NCI-H187 (cell line): Measurements from ENCODE around the gene IRX1.

Experiments used
- DNase-seq, 2 experiments: peaks; one replicate each; lab custom pipeline; 2025; lab: John Stamatoyannopoulos, UW

IRX1 gene

DNA sequence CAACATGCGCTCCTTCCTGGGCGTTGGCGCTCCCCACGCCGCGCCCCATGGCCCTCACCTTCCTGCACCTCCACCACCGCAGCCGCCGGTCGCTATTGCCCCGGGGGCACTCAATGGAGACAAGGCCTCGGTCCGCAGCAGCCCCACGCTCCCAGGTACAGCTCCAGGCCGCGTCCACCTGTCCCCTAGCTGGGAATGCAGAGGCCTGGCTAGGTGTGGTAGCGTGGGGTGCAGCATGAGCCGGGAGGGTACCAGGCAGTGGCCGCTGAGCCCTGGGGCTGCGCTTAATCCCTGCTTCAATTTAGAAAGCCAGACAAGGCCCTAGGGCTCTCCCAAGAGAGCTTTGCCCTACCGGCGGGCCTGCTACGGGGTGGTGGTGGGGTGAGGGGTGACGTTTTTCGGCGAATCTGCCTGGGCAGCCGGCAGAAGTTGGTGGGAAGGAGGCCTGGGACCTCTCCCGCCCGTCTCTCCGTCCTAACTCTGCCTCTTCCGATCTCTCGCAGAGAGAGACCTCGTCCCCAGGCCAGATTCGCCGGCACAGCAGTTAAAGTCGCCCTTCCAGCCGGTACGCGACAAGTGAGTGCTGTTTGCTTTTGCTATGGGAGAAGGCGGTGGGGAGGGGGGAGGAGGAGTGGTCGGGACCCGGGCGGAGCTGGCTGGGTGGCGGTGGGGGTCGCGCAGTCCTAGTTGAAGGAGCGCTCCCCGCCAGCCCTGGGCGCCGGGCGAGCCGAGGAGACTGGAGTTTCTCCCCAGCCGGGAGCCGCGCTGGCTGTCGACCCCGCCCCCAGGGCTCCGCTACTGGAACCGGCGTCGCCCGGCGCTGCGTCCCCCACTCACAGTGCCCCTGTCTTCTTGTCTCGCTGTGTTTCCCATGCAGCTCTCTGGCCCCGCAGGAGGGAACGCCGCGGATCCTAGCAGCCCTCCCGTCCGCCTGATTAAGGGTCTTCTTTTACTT lies 4.8 kb downstream of the IRX1 start:
- no peak for DNase-seq

DNA sequence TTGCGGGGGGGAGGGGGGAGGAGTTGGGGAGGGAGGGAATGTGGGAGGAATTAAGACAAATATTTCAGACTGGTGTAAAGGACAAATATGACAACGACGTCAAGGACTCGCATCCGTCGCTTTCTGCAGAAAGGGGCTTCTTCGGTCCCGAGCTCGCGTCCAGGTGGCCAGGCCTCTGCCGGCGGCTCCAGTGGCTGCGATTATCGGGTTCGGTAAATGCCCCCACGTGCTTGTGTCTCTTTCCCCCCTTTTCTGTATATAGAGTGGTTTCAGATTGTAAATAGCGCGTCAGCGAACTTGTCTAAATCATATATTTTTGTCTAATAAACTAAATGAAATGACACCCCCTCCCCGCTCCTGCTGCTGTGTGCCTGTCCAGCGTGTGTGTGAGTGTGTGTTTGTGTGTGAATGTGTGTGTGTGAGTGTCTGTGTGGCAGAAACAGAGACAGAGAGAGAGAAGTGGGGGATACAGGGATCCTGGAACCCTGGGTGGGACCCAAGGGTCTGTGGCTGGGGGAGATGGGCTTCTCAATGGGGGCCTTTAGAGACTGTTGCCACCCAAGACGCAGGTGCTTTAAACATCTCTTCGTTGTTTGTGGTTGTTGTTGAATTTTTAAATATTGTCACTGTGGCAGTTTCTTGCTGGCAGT lies 5.6 kb downstream of the IRX1 start:
- no peak for DNase-seq

DNA sequence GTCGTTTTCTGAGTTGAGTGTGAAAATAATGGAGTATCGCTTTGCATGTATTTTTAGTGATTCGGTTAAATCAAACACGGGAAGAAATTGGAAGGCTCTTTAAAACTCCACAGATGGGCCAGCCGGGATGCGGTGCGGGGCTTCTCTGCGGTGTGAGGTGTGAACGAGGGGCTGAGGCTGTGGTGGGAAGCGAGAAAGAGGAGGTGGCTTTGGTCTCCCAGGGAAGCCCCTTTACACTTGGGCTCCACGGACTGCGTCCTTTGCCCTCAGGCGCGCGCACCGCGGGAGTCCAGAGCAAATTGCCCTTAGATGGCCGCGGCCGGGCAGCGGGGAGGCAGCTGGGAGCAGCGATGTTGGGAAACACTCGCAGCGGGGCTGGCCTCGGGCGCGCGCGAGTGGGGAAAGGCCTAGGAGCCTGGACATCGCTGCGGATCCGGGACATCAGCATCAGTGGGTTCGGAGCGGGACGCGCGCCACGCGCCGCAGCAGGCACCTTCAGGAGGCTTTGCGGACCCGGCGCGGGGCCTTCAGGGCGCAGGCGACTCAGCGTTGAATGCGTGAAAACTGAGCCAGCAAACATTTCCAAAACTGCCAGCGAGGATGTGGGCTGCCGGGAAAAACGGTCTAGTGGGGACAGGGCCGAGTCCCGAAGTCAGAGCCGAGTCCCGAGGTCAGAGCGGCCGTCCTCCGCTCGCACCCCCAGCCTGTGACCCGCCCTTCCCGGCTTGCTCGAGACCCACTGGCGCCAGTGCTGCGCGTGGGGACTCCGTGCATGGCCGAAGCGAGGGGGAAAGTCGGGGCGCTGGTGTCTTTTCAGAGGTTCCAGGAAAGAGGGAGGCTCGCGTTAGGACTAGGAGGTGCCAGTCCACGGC lies 6.5 kb downstream of the IRX1 start:
- DNase-seq, result no peak

DNA sequence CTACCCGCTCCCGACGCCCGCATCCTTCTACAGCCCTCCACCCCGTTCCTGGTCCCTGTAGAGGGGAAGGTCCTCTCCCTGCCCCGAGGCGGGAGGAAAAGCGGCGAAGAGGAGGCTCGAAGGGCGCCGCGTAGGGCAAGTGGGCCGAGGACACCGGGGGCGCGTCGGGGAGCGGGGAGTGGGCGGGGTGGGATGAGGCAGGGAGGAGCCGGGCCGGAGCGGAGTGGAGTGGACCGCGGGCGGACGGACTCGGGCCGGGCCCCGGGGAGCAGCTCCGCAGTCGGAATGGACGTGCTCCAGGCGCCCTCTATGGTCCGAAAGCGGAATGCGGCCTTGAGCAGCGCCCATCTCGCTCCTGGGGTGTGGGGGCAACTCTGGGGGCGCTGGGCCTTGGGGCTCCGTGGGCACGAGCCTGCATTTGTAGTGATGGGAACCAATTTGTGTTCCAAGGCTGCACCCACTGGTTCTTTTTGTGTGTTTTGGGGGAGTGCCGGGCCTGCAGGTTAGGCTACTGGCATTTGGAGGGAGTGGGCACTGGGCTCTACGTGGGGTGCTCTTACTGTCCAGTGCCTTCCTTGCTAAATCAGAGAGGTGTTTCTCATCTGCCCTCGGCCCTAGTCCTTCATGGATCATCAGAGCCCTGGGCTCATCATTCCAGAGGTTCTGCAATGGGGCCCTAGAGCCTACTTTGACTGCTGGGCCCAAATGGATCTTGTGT lies 7.3 kb downstream of the IRX1 start:
- DNase-seq, result no peak

DNA sequence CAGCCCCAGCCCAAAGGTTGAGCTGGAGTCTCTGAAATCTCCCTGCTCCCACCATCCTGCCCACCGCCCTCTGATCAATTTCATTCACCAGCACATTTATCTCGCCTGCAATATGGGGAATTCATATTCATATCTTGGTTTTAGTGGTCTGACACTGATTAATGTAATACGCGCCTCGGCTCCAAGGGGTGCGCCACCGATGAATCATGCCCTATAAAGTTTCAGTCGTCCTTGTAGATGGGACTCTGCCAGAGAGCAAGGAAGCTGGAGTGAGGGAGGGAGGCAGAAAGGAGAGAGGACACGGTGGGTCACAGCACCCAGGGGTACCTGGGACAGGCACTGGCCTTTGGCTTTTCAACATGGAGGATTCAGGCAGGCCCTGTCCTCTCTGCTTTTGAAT lies 8.9 kb downstream of the IRX1 start:
- DNase-seq, result no peak

DNA sequence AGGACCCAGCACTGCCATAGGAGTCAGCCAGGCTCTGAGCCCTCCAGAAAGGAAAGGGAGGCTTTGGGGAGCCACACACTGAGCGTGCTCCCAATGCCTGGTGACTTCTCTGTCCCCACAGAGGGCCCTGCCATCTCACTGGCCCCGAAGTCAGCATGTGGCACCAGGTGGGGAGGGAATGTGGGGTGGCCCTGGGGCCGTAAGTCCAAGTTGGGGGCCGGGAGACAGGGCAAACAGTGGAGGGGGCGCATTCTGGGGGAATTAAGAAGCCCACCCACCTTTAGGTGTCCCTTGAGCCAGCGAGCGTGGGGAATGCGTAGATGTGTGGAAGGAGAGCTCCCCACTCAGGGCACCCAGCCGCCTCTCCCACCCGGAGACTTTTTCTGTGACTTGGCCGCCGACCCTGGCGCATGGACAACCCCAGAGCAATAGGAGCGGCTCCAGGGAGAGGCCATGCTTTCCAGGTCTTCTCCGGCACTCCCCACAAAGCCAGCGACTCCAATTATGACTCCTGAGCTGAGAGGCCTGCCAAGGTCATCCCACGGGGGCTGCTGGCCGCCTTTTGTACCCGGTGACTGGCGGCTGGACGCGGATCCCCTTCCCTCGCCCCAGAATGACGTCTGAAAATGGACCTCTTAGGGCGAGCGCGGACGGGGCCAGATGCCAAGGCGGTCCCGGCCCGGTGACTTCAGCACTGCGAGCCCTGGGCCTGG lies 9.8 kb downstream of the IRX1 start:
- no peak for DNase-seq

DNA sequence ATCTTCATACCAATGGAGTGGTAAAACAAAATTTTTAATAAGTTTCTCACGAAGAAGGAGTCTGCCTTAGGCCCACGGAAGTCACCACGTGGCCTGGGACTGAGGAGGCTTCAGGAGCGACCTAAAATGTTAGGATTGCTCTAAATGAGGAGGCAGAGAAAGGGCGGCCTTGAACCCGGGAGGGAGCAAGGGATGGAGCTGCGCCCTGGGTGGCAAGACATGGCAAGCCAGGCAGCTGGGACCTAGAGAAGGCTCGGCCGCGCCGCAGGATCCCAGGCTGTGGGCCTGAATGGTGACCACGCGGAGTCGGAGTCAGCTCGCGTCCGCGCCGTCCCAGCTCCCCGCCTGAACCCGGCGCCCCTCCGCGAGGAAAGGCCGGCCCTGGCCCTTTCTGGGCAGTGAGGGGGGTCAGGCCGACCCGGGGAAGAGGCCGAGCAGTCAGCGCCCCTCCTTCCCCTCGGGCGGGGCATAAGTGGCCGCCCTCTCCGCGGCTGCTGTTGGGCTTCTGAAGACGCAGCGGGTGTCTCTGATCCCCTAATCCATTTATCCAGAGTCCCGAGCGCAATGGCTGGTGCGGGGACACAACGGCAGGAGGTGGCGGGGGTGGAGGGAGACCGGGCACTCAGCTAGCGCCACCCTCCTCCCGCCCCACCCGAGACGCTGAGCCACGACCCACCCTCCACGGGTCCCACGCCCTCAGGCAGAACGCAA lies 10.6 kb downstream of the IRX1 start:
- no peak for DNase-seq

DNA sequence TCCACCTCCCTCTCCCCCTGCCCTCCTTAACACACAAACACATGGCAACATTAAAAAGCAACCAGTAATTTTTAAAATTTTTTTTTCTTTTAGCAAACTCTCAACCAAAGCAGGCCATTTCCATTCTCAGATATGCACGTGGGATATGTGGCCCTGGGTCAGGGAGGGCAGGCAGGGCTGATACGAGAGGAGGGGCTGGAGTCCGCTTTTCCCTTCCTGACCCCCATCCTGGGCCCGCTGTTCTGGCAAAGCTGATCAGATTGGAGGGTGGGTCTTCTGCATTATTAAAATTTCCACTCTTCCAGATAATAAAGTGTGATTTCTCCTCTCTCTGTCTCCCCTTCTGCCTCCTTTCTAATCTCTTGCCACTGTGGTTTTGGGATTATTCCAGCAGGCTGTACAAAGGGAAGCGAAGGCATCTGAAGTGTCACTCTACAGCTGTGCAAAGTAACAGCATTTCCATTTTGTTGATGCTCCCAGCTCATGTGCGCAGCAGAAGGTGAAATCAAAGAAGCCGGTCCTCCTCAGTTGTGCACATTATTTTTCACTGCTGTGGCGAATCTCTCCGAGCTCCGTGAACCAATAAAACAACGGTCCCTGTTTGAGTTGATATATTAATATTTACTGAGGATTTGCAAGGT lies 12.0 kb downstream of the IRX1 start:
- DNase-seq, result no peak

DNA sequence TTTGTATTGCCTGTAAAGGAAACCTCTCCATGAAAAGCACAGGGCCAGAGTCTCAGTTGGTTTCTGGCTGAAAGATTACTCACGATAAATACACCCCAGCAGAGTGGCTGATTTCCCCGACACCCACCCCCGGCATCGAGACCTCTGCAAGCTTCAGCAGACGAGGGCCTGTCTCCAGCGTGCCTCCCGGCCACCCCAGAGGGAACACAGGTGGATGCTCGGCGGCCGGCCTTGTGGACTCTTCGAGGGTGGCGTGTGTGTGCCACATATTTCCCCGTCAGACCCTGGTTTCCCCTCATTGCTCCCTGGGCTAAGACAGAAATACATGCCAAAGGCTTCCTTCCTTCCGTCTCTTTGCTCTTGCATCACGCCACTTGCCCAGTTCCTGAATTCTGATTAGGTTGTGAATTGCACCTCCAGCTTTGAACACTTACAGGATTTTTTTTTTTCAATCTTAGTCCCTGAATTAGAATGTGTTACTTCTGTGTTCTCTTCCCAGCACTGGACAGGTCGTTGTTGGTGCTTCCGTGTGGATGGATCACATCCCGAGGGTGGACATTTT lies 13.6 kb downstream of the IRX1 start:
- DNase-seq, result no peak

DNA sequence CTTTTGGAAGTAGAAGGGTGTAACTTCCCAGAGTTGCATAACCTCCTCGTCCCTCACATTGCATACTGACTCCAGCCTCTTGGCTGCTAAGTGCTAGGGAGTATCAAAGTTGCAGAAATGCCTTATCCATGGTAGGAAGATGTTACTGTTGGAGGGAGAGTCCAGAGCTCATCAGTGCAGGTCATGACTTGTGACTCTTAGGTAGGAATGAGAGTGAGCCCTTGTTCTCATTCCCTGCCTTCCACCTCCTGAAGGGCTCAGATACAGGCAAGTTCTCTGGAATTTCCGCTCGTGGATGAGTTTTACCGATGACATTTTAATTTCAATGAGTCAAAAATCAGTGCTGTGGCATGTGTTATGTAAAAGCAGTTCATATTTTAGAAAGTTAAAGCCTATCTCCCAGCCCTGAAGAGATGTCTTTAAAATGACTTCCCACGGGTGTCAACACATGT lies 17.0 kb downstream of the IRX1 start:
- no peak for DNase-seq

DNA sequence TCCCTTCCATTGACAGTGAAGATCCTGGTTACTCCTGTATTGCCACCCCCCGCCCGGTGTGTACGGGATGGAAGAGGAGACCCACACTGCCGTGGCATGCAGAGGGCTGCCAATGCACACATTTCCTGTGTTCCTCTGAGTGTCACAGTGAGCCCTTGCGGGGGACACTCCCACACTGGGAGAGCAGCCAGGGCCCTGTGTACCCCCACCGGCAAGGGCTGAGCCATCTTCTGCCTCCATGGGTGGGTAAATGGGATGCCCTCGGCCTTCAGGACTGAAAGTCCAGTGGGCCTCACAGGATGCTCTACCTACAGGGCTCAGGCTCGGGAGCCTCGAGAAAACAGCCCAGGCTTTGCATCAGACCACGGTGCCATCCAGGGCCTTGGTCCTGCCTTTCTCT lies 18.1 kb downstream of the IRX1 start:
- DNase-seq, result no peak

DNA sequence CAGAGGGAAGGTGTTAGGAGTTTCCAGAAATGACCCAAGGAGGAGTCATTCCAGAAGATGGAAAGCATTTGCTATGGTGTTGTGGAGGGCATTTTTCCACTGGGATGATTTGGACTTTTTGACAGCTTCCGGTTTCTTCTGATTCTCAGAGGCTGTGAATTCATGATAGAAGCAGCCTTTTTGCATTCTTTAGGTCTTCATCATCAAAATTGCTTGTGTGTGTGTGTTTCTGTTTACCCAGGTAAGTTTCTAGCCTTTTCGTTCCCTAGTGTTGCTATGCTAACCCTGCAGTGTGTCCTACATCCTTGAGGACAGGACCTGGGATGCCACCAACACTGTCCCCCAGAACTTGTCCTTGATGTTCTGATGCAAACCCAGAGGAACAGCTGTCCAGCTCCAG lies 19.6 kb downstream of the IRX1 start:
- no peak for DNase-seq

DNA sequence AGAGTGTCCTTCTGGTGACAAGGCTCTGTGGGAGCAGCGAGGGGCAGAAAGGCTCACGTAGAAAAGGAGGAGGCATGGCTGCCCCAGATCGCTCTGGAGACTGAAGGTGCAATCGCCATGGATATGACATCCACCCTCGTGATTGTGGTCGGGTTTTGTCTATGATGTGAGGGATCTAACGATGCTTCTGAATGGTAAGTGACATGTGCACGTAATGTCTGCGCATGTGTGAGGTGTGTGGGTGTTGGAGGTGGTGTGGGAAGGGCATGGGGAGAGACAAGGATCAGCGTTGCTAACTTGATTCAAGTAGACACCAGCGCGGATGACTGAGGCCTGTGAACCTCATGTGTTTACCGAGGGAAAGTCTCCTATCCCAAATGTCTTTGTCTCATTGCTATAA lies 20.2 kb downstream of the IRX1 start:
- no peak for DNase-seq

DNA sequence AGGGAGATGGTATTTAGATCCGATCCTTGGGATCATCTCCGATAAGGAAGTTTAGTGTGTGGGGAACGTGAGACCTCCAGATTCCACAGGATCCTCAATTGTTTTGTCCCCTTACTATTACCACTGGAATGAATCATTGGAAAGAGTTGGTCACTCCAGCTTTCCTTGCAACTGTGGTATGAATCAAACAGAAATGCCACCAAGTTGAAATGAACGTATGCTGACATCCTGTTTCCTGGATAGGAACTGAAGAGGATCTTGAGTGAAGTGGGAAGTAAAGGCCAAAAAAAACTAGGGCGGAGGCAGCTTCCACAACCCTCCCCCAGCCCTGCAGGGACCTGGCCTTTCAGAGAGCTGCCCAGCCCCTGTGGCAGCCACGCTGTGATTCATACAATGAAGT lies 23.9 kb downstream of the IRX1 start:
- no peak for DNase-seq

DNA sequence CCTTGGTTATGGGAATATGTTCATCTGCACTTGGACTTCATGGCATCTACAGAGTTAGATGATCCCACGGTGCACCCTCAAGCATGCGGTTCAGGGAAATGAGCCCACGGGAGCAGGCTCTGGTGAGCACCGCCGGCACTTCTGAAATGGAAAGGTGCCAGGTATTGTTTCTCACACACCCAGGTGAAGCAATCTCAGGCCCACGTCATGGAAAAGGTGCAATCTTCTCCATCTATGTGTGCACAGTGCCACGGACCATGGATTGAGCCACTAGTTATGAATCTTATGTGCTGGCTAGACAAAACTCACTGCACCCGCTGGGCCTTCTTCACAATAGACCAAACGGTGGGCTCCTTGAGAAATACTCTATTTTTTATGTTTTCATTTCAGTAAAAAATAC lies 27.3 kb downstream of the IRX1 start:
- DNase-seq, result no peak

DNA sequence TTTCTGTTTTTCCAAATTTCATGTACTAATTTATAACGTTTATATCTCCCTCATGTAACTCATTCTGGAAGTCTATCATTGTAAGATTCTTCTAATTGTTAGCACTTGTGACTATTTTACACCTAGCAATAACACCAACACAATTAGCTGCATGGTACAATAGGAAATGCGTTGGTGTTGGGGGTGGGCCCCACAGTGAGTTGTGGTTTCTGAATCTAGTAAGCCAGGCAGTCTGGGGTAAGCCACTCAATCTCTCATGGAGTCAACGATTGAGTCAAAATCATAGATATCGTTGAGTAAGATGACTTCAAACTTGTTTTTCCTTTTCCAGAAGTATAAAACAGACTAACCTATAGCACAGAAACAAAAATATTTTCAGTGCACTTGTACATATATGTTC lies 30.0 kb downstream of the IRX1 start:
- DNase-seq, result no peak

DNA sequence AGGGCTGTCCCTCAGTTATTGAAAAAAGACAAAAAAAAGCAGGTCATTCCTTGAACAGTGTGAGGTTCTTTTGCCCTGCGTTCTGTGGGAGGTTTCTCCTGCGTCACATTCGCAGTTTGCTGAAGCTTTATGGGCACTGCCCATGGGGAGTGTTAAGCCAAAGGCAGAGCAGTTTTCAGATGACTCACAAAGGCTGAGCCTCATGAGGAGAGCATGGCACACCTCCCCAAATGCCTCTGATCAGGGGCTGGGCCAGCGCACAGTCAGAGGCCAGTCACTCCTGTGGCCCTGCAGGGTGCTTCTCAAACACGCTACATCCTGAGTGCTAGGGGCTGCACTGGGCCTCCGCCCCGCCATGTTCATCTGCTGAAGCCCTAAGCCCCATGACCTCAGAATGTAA lies 38.4 kb downstream of the IRX1 start:
- DNase-seq, result no peak

DNA sequence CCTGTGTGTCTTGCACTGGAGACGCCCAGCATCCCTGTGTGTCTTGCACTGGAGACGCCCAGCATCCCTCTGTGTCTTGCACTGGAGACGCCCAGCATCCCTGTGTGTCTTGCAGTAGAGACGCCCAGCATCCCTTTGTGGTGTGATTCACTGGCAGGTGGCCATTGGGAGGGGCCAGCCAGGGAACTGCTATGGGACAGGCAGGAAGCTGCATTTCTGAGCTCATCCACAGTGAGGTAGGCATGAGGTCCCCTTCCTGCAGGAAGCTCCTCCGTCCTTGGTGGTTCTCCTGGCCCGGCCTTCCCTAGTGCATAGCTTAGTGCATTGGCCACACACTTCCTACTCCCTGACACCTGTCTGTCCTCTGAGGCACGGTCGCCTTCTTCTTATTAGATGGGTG lies 43.5 kb downstream of the IRX1 start:
- no peak for DNase-seq

DNA sequence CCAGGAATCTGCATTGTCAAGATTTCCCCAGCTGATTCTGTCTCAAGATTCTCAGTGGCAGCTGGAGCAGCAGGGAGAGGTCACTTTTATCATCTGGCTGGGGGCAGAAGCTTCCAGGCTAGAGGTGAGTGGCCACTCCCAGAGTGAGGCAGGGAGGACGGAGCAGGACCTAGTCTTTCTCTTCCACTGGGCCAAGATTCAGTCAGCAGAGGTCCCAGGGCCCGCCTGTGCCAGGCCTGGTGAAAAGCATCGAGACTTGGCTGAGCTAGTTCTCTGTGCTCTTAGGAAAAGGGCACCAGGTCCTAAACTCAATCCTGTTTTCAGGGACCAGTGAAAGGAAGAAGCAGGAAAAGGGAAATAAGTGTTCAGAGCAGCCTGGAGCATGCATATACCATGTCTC lies 46.6 kb downstream of the IRX1 start:
- no peak for DNase-seq

DNA sequence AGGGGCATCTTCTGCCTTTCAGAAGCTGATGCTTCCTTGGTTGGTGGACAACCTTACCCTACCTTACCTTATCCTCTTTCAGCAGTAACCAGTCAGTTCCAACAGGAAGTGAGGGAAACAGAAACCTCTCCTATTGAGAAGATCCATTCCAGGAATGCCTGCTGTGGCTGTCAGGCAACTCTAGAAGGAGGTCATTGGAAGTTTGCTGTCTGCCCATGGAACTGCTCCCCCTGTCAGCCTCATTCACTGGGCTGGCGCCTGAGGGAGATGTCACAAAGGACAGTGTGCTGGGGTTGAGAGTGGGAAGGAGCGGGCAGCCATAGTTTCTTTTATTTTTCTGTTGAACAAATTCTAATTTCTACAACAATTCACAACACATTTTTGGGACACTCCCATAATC lies 54.7 kb downstream of the IRX1 start:
- no peak for DNase-seq
